Right hindlimb (tissue), 1 donor: ENCODE measurements around the gene ACBD4.
"Not testable (repeated sequence)": the region's sequence is repeated elsewhere in the genome, so short reads cannot be mapped to it uniquely, and the experiment has no call there.

Experiments
- DNase-seq: peaks from one replicate; pipeline ENCODE4 v3.0.0-alpha.2; 2018

ACBD4 gene

GRCh38 chr17:45121055-45121454, 14.4 kb upstream of the ACBD4 start:
- DNase-seq, result peak; percentile 20

GRCh38 chr17:45123076-45123770, 12.3 kb upstream of the ACBD4 start:
- no peak for DNase-seq

GRCh38 chr17:45123930-45124796, 11.3 kb upstream of the ACBD4 start:
- DNase-seq, result no peak

- DNase-seq, result not testable (repeated sequence)
Observed at GRCh38 chr17:45124797-45125122, 10.7 kb upstream of the ACBD4 start.

- no peak for DNase-seq
Observed at GRCh38 chr17:45125509-45125908, 10.0 kb upstream of the ACBD4 start.

GRCh38 chr17:45127207-45127547, 8.3 kb upstream of the ACBD4 start:
- DNase-seq, result no peak

GRCh38 chr17:45127548-45128300, 7.8 kb upstream of the ACBD4 start:
- DNase-seq, result no peak

GRCh38 chr17:45128331-45128730, 7.2 kb upstream of the ACBD4 start:
- no peak for DNase-seq

GRCh38 chr17:45128989-45129388, 6.5 kb upstream of the ACBD4 start:
- no peak for DNase-seq

GRCh38 chr17:45129426-45129939, 6.0 kb upstream of the ACBD4 start:
- no peak for DNase-seq

GRCh38 chr17:45129940-45130680, 5.4 kb upstream of the ACBD4 start:
- DNase-seq, result no peak

GRCh38 chr17:45130681-45131615, 4.5 kb upstream of the ACBD4 start:
- DNase-seq, result no peak

- peak; percentile 59 for DNase-seq
Observed at GRCh38 chr17:45131616-45132319, 3.7 kb upstream of the ACBD4 start.

- no peak for DNase-seq
Observed at GRCh38 chr17:45132320-45132571, 3.2 kb upstream of the ACBD4 start, which contains the start of gene PLCD3. Gene PLCD3, minus strand, starts transcription at chr17:45132515. Its CDS starts 105 bp downstream, at chr17:45132410.

- peak; percentile 94 for DNase-seq
Observed at GRCh38 chr17:45132572-45133463, 2.7 kb upstream of the ACBD4 start.

GRCh38 chr17:45135978-45136791, 698 bp downstream of the ACBD4 start:
- DNase-seq, result peak; percentile 27

GRCh38 chr17:45136846-45137560, 1.5 kb downstream of the ACBD4 start:
- DNase-seq, result peak; percentile 23

- DNase-seq, result peak; percentile 19
Observed at GRCh38 chr17:45137561-45138305, 2.2 kb downstream of the ACBD4 start.
